ENCODE data around the gene CYP11A1. TPM values are rescaled to one million over a fixed set of nuclear protein-coding genes. Genes with fewer than 3 reads are reported as not detected.

CYP11A1 gene
- total RNA-seq, 3 donors from 2014 or later = 1.1 to 4.6 (median 1.3) TPM

- H3K4me3 ChIP-seq = no peak overlapping the region
- no peaks in the 10 kb centered on the region for H3K9me3 ChIP-seq
- peaks cover 0 to 3% of the 10 kb centered on the region in 2 donors for H3K27me3 ChIP-seq
- H3K36me3 ChIP-seq = no peaks in the 10 kb centered on the region
- intact Hi-C loops (cut with DNase I; ENCODE audit: low total_unique reads) = loop anchor here (5.0 kb wide), 1 partner anchor 174 kb away; no protein-coding TSS in a partner anchor
- no peak for DNase-seq (ENCODE audit: low spot score in 2 of 2)
- no peak overlapping the region for H3K27ac ChIP-seq
- TF ChIP-seq CTCF (IDR thresholded peaks at IDR 0.05) (no peak), POLR2AphosphoS5 (IDR thresholded peaks at IDR 0.05) (no peak), POLR2A (IDR thresholded peaks at IDR 0.05) (no peak)
- H3K4me1 ChIP-seq = no peaks in the 10 kb centered on the region
These were observed 65.7 kb downstream of the CYP11A1 start for GRCh38 chr15:74301583-74302361.

GRCh38 chr15:74300057-74300795, 67.2 kb downstream of the CYP11A1 start:
- no peak for DNase-seq (ENCODE audit: low spot score in 2 of 2)
- no peak overlapping the region for H3K4me3 ChIP-seq
- H3K27ac ChIP-seq = no peak overlapping the region
- peaks cover 0 to 3% of the 10 kb centered on the region in 2 donors for H3K27me3 ChIP-seq
- H3K4me1 ChIP-seq = no peaks in the 10 kb centered on the region
- TF ChIP-seq CTCF (IDR thresholded peaks at IDR 0.05) = no peak
- no peak for TF ChIP-seq POLR2AphosphoS5 (IDR thresholded peaks at IDR 0.05)
- no peak for TF ChIP-seq POLR2A (IDR thresholded peaks at IDR 0.05)
- no peaks in the 10 kb centered on the region for H3K9me3 ChIP-seq
- H3K36me3 ChIP-seq = no peaks in the 10 kb centered on the region
- intact Hi-C loops (cut with DNase I; ENCODE audit: low total_unique reads) = loop anchor here (5.0 kb wide), 1 partner anchor 173 kb away; no protein-coding TSS in a partner anchor

- peaks cover 0 to 4% of the 10 kb centered on the region in 2 donors for H3K27me3 ChIP-seq
- intact Hi-C loops (cut with DNase I; ENCODE audit: low total_unique reads) = no loop called here
These were observed 69.6 kb downstream of the CYP11A1 start for GRCh38 chr15:74297887-74298286.

DNA sequence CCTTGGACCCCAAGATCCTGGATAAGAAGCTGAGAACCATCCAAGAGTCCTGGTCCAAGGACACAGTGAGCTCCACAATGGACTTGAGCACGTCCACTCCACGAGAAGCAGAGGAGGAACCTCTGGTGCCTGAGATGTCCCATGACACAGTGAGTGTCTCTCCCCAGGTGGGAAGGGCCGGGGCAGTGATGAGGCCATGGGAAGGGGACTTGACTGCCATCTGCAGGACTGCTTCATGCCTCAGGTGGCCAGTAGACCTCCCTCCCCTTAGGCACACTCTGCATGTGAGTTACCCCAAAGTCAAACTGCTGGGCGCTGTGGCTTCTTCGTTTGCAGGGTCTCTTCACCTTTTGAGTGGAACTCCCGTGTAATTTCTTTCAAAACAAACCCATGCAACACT, 71.6 kb downstream of the CYP11A1 start:
- no peak for DNase-seq (ENCODE audit: low spot score in 2 of 2)
- no peak overlapping the region for H3K4me3 ChIP-seq
- H3K27me3 ChIP-seq = peaks cover 0 to 8% of the 10 kb centered on the region in 2 donors
- no peaks in the 10 kb centered on the region for H3K4me1 ChIP-seq
- no peak overlapping the region for H3K27ac ChIP-seq
- TF ChIP-seq POLR2AphosphoS5 (IDR thresholded peaks at IDR 0.05) (no peak), POLR2A (IDR thresholded peaks at IDR 0.05) (no peak), CTCF (IDR thresholded peaks at IDR 0.05) (no peak)
- intact Hi-C loops (cut with DNase I; ENCODE audit: low total_unique reads) = no loop called here
- H3K9me3 ChIP-seq = no peaks in the 10 kb centered on the region
- H3K36me3 ChIP-seq = no peaks in the 10 kb centered on the region

More at GRCh38 chr15:74297887-74298286, 69.6 kb downstream of the CYP11A1 start:
- no peak for TF ChIP-seq CTCF (IDR thresholded peaks at IDR 0.05)
- TF ChIP-seq POLR2AphosphoS5 (IDR thresholded peaks at IDR 0.05) = no peak
- TF ChIP-seq POLR2A (IDR thresholded peaks at IDR 0.05) = no peak
- H3K36me3 ChIP-seq = no peaks in the 10 kb centered on the region
- no peaks in the 10 kb centered on the region for H3K9me3 ChIP-seq
- H3K4me1 ChIP-seq = no peaks in the 10 kb centered on the region
- no peak overlapping the region for H3K27ac ChIP-seq
- no peak for DNase-seq (ENCODE audit: low spot score in 2 of 2)
- no peak overlapping the region for H3K4me3 ChIP-seq

GRCh38 chr15:74294010-74294409, 73.4 kb downstream of the CYP11A1 start:
- Histone ChIP-seq H3K9me3 (no peaks in the 10 kb centered on the region), H3K27ac (no peak overlapping the region), H3K4me1 (no peaks in the 10 kb centered on the region), H3K36me3 (no peaks in the 10 kb centered on the region), H3K4me3 (no peak overlapping the region), H3K27me3 (peaks cover 0 to 8% of the 10 kb centered on the region in 2 donors)
- intact Hi-C loops (cut with DNase I; ENCODE audit: low total_unique reads) = no loop called here
- DNase-seq (ENCODE audit: low spot score in 2 of 2) = no peak
- TF ChIP-seq POLR2AphosphoS5 (IDR thresholded peaks at IDR 0.05) = no peak
- no peak for TF ChIP-seq POLR2A (IDR thresholded peaks at IDR 0.05)
- TF ChIP-seq CTCF (IDR thresholded peaks at IDR 0.05) = no peak

All from breast epithelium (tissue), 4 donors.